GM19372 (cell line): ENCODE measurements around the gene CDK5RAP2.

Experiments
- ATAC-seq: cut with Tn5 transposase; IDR thresholded peaks from one replicate; pipeline ENCODE4 v1.9.1; 2021; ENCODE audit warnings: mild to moderate bottlenecking, low read depth, moderate library complexity; ENCODE audit not compliant: unreplicated experiment

The CDK5RAP2 gene

GRCh38 chr9:120441426-120442307 lies 138.3 kb downstream of the CDK5RAP2 start:
- ATAC-seq: no peak

GRCh38 chr9:120440791-120441190 lies 139.2 kb downstream of the CDK5RAP2 start:
- ATAC-seq: no peak

GRCh38 chr9:120439926-120440325 lies 140.0 kb downstream of the CDK5RAP2 start:
- no peak for ATAC-seq

- ATAC-seq: no peak
Measured at GRCh38 chr9:120438836-120439546, 141.0 kb downstream of the CDK5RAP2 start.

DNA sequence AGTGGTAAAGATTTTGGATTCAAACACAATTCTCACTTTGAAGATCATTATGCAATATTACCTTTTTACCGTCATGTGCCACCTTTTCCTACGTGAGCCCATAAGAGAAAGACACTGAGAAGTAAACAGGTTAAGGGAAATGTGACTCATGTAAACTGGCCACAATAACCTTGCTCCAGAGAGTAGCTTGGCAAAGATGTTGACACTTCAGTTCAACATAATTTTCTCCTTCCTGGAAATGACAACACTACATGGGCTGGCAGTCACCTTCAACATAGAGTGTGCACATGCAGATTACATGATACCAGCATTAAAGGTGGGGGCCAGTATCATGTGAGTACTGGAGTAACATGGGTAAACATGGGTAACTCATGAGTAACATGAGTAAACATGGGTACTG lies 141.9 kb downstream of the CDK5RAP2 start:
- ATAC-seq: no peak

DNA sequence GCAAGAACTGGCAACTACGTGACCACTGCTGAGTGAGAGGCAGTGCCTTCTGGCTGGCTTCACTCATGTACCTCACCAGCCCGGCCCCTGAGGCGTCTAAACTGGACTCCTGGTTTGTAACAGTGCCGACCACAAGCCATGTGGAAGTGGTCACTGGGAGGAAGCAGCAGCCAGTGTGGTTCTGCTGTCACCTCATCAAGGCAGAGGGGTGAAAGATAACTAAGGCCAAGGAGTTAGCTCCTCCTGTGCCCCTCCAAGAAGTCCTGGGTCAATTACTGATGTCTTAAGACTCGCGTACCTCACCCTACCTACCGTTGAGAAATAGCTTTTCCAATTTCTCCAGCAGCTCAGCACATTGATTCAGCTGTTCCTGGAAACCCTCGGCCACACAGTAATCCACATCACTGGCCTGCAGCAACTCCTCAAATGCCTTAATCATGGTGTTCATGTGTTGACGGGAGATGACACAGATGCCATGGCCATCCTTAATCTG lies 142.9 kb downstream of the CDK5RAP2 start:
- no peak for ATAC-seq

GRCh38 chr9:120436446-120436845 lies 143.5 kb downstream of the CDK5RAP2 start:
- ATAC-seq: no peak

DNA sequence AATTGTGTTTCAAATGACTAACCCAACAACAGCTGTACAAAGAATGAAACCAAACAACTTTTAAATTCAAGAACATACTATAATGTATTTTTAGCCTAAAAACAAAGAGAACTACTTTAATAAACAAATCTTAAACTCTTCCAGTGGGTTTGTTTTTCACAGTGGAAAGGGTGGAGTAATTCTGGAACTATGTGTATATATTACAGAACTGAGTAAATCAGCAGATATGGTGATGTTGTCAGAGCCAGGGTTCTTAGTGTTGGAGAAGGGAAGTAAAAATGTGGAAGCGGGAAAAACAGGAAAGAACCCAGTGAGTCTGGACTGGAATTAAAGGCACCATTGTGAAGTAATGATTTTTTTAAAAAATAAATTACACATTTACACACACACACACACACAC lies 144.9 kb downstream of the CDK5RAP2 start:
- no peak for ATAC-seq

- no peak for ATAC-seq
Measured at GRCh38 chr9:120434532-120434931, 145.4 kb downstream of the CDK5RAP2 start.

DNA sequence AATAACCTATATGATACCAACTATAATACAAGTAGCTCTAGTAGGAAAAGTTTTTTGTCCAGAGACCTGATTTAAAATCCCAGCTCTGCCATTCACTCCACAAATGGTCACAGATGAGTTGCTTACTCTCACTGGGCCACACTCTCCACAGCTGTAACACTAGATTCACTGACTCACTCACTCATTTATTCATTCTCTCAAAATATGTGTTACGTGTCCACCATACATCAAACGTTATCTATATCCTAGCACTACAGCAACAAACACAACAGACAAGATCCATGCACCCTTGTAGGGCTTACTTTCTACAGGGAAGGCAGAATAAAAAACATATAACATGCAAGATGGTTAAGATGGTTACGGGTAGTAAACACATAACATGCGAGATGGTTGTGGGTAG lies 146.3 kb downstream of the CDK5RAP2 start:
- ATAC-seq: no peak

DNA sequence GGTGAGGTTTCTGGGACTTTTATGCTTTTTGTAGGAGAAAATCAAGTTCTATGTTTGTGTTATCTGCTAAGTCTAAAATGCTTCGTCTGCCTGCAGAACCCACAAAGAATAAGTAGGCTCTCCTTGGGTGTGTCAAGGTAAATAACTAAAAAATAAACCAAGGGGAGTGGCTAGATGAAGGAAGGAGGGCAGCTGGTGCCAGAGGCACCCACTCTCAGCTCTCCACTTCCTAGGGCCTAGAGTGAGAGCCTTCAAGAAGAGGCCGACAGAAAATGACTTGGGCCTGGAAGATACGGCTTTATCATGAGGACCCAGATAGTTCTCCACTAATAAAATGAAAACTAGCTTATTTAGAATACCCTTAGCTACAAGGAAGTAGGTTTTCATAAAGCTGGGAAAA lies 147.4 kb downstream of the CDK5RAP2 start:
- ATAC-seq: no peak

- no peak for ATAC-seq
Measured at GRCh38 chr9:120431268-120431667, 148.7 kb downstream of the CDK5RAP2 start.

DNA sequence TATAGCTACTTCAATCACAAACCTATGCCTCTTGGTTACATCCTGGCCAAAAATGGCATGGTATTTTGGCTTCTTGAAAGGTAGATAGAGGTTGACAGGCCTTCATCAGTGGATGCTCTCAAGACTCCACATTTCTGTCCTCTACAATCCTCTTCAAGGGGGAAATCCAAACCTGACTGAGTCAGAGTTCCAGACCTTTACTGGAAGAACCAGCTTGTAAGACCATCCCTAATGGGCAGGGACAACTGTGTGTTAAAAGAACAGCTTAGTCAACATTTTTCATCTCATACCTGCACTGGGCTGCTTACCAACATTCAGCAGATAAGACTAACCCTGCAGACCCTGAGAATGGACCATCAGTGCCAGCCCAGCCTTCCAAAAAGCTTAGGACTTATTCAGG lies 155.7 kb downstream of the CDK5RAP2 start:
- no peak for ATAC-seq

DNA sequence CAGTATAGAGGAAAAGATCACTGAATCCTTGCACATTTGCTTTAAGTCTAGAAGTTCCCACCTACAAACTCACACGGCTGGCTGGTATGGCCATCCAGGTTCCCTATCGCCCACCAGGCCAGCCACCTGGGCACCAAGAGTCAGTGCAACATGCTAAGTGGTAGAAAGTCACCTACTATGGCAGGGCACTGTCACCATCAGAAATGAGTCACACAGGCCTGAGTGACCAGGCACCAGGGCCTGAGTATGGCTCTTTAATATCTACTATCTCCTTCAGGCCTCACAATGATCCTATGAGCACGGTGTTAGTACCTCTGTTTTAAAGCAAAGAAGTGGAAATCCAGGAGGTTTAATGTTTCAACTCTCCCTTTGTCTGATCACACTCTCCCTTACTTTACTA lies 156.2 kb downstream of the CDK5RAP2 start:
- no peak for ATAC-seq

GRCh38 chr9:120421977-120422376 lies 158.0 kb downstream of the CDK5RAP2 start:
- no peak for ATAC-seq

DNA sequence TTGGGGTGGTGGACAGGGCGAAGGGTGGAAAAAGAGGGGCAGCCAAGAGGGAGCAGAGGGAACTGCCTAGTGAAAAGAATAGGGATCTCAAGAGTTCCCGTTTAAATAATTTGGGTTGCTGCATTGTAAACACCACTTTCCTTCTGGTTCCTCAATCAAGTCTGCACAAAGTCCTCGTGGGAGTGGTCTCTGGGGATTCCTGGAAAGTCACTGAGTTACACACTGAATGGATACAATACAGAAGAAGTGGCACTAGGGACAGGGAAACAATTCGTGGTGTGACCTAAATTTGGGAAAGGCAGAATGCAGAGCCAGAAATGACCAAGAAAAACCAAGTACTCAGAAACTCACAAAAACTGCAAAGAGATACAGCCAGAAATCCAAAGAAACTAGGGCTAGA lies 161.7 kb downstream of the CDK5RAP2 start:
- no peak for ATAC-seq

GRCh38 chr9:120416781-120417427 lies 163.1 kb downstream of the CDK5RAP2 start:
- no peak for ATAC-seq

DNA sequence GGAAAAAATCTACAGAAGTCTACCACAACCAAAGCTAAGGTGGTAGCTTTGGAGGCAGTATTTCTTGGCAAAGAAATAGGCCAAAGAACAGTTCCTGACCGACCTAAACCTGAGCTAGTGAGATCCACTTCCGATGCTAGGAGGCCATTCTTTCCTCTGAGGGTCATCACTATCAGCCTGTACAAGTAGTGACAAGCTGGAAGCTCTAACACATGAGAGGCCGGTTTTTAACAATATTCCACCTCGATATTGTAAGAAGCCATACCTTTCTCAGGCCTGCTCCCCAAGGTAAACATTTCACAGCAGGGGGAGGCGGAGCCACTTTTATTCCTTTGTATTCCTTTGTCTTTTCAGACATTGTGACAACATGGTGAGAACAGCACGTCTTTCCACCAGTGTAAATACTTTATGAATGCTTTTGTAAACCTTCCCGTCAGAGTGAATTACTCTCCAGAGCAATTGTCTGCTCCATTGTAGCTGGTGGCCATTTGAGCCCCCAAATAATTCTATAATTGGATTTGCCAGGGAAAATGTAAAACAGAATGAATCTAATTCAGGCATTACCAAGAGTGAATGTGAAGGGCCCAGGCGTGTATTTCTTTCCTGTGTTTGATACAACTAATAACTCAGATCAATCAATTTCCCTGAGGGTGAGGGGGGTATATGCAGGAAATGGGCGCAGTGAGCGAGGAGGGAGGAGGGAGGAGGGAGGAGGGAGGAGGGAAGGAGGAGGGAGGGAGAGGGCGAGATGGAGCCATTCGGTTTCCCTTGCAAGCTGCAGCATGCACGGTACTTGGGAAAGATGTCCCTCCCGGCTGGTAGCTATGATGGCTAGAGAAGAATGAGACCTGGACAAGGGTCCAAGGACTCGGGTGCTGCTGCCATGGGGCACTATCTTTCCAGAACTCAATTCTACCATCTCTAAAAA lies 166.6 kb downstream of the CDK5RAP2 start:
- ATAC-seq: no peak

- no peak for ATAC-seq
Measured at GRCh38 chr9:120412425-120412951, 167.5 kb downstream of the CDK5RAP2 start.
